Stimulated activated CD4-positive, alpha-beta T cell treated with anti-CD3 and anti-CD28 coated beads, Interleukin-1b, Interleukin-23, amount 100 ng/mL, for 24 hours (primary cell): ENCODE measurements around the gene HLF.

Experiments
- DNase-seq, 4 experiments: peaks; one replicate each; pipeline ENCODE4 v3.0.0-alpha.2; 2020; ENCODE audit warnings: low read depth in 4 of 4, low spot score in 1 of 4

The HLF gene, protein sequence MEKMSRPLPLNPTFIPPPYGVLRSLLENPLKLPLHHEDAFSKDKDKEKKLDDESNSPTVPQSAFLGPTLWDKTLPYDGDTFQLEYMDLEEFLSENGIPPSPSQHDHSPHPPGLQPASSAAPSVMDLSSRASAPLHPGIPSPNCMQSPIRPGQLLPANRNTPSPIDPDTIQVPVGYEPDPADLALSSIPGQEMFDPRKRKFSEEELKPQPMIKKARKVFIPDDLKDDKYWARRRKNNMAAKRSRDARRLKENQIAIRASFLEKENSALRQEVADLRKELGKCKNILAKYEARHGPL

DNA sequence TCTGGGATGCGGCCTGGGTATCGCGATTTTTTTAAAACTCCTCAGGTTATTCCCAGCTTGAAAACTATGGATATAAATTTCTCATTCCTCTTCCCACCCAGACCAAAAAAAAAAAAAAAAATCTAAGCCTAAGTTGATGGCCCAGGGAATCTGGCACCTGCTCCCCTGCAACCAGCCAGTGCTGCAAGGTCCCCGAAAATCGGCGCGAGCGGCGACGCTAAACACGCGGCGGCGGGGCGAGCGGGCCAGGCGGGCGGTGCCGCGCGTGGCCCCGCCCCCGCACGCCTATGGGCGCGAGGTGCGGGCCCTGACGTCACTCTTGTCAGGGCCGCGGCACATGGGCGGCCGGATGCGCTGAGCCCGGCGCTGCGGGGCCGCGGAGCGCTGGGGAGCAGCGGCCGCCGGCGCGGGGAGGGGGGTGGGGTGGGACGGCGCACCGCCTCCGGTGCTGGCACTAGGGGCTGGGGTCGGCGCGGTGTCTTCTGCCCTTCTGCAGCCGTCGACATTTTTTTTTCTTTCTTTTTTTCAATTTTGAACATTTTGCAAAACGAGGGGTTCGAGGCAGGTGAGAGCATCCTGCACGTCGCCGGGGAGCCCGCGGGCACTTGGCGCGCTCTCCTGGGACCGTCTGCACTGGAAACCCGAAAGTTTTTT is at the start of gene HLF:
HLF (plus strand) TSS at position 316 of the 654 bp plus-strand sequence. CDS start 525 bp downstream, outside the sequence.
- DNase-seq: peak; percentile 31 to 62 (median 54)

DNA sequence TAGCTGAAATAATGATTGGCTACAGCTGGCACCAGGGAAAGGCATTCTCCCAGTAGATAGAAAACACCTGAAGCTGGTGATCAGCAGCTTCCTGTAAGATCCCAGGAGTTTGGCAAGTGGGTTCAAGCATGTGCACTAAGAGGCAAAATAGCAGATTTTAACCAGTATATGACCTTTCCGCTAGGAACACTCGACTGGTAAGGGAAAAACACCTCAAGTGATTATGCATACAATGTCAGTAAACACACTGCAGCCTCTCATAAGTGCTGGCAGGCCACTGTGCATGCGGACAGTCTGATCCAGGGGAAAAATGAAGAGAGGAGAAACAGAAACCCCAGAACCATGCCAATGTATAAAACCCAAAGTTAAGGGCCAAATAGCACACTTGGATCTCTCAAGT is 49.0 kb upstream of the HLF start:
- DNase-seq: no peak

DNA sequence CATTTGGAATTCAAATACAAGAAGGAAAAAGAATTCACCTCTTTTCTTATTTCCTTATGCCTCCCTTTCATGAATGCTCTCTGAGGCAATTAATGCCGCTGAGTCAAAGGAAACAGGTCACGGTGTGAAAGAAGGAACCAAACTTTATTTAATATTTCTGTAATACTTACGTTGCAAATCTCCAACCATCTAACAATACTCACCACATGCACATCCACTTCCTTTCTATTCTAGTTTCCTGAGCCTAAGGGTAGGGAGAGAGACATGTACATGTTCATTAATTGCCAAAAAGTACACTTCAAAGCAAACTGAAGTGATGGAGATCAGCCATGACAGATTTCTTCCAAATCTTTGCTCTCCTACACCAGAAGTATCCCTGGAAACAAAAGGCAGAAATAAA is 47.9 kb upstream of the HLF start:
- DNase-seq: no peak

DNA sequence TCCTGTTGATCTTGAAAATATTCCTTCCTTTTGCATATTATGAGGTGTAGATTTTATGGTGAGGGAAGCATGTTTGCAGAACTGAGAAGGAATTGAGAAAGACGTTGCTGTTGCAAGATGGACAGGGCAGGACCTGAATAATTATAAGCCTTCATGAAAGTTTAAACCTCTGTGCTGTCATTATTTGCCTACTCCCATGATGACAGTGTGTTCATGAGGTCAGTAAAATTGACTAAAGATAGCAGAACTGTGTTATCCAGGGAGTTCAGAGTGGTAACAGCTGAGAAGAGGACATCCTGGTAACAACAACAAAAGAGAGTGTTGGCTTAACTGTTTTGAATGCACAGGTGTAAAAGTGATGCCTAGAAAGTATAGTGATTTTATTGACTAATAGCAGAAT is 45.3 kb upstream of the HLF start:
- no peak for DNase-seq

DNA sequence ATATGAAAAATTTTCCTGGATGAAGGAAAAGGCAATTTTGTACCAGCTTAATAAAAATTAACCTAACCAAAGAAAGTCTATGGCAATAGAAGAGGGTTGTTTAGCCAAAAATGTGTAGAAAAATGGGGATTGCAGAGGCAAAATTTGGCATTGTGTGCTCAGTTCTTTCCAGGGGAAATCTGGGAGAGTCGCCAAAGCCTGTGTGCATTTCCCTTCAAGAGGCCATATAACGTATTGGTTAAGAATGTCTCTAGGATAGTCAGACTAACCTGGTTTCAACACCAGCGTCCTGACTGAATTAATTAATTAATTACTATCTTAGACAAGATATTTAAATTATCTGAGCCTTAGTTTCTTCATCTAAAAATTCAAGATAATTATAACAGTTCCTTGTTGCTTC is 44.8 kb upstream of the HLF start:
- DNase-seq: no peak

DNA sequence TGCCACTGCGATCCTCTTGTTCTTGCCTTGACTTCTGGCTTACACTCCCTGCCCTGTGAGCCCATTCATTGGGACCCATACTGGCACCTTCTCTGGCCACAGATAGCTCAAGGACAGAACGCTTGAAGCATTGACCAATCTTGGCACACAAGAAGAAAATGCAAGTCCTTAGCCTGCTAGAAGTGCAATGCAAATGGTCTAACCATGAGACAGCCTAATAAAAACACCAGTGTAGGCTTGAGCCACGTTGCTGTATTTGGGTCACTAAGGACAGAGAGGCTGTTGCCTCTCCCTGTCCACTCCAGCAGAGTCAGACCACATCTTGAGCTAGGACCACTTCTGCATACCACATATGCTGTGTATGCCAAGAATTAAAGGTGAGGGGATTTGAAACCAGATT is 41.2 kb upstream of the HLF start:
- DNase-seq: no peak

DNA sequence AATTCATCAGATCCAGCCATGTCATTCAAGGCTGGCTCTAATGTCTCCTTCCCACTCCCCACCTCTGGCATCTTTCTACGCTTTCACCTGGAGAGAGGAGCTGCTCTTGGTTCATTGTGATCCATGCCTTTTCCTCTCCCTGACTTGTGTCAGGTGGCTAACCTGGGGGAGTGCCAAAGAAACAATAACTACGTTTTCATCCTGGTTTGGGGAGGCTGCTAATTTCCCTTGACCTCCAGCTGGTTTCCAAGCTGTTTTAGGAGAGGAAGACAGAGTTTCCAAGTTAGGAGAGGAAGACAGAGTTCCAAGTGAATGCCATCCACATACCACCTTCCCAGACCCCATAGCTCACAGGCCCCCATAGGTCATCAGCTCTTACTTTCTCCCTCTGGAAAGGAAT is 40.0 kb upstream of the HLF start:
- no peak for DNase-seq

DNA sequence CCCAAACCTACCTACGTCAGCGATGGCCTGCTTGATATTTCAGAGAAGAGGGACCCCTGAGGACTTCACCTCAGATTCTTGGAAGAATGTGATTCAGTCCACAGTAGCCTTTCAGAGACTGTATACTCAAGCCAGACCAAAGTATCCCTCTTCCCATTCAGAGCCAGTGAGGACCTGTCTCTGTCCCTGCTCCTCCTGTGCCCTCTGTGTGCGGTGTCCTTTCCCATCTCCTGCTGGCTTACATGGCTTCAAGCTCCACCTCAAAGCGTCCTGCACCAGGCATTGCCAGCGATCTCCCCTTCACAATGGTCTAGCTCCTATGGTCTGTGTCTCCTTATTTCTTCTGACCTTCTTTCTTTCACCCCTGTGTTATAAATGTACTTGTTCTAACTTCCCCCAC is 39.5 kb upstream of the HLF start:
- DNase-seq: no peak

DNA sequence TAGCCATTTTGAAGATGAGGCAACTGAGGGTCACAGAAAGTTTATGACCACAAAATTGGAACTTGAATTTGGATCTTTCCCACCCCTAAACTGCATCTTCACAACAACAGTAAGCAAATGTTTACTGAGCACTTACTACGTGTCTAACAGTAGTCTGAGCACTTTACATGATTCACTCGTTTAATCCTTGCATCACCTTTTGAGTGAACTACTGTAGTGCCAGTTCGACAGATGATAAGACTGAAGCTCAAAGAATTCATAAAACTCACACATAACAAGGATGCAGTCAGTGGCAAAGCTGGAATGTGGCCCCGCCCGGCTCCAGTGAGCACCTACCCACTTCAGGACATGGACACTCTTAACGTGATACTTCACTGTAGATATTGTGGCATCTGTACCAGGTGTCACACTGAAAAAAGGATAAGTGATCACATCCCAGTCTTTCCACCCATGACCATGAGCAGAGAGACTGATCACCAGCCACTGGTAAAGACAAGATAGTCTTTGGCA is 36.0 kb upstream of the HLF start:
- no peak for DNase-seq

DNA sequence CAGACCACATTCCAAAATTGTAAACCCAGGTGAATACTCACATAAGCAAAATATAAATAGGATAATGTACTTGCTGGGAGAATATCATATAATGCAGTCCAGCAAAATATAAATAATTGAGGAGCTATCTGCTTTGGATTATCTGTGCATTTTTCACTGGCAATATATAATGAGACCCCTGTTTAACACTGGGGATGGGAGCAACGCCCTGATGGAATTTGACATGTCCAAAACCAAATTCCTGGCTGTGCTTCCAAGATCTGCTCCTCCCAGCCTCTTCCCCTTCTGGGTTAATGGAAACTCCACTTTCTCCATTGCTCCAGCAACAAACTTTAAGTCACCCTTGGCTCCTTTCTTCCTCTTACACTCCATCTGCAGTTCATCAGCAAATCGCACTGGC is 35.5 kb upstream of the HLF start:
- no peak for DNase-seq

DNA sequence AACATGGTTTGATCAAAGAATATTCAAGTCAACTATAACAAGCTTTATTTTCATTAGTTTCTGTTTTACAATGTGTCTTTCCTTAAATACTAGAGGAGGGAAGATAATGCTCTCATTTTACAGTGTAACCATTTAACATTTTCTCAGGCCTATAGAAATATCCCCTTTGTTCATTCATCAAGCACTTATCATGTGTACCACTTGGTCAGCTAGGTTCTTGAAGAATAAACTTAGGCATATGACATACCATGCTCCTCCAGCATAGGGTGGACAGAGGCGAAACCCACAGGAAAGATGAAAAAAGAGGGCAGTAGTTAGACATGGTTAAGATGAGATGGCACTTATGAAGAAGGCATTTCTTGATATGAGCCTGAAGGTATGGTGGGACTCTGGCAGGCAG is 34.0 kb upstream of the HLF start:
- no peak for DNase-seq

DNA sequence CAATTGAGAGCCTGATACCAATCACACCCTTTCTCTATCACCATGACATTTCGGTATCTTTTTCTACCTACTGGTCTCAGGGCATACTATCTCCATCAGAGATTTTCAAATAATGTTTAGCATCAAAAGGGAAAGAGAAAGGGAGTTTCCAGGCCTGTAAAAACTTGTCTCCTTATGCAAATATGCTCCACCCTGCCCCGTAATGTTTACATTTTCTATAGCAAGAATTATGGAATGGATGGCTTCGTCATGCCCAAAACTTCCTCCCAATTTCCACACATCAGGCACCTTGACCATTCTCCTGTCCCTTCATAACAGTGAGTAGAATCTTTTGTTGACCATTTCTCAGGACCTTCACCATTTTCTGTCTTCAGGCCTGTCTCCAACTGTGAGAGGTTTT is 30.9 kb upstream of the HLF start:
- DNase-seq: no peak

DNA sequence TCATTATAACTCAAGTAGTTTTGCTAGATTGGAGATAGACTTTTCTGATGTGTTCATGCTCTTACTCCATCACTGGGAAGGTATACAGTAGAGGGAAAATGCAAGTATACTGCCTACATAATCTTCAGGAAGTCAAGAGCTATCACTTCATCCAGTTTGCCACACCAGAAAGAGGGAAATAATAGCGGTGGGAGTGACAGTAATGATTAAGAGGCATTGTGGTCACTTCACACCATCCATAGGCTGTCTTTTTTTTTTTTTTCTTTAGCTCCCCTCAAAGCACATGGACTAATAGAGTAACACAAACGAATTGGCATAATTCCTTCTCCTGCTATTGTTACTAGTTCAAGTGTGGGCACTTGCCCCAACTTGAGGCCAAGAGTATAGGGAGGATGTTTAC is 28.4 kb upstream of the HLF start:
- DNase-seq: no peak

DNA sequence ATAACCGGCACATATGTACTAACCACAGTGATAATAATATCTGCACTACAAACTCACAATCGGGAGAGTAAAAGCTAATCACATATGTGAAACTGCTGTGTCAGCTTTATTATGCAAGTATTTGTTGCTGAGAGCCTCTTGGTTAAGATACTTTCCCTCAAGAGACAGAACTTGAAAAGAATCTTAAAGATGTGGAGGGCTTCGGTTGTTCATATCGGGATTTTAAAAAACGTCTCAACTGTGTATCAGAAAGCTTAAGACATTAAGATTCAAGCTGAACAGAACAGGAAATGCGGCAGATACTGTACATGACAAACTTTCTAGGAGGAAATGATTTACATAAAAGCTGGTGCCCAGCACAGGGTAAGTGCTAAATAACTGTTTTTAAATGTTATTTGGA is 27.5 kb upstream of the HLF start:
- no peak for DNase-seq

DNA sequence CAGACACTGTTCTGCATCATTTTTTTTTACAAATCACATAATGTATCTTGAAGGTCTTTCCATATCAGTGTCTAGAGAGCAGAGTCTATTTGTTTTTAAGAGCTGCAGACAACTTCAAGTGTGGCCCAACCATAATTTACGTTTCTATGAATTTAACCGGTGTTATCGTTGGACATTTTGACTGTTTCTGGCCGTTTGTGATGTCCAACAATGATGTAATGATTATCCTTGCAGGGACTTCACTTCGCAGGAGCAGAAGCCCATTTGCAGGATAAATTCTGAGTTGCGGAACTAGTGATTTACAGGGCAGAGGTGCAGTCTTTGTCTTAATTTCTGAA is 26.9 kb upstream of the HLF start:
- no peak for DNase-seq

DNA sequence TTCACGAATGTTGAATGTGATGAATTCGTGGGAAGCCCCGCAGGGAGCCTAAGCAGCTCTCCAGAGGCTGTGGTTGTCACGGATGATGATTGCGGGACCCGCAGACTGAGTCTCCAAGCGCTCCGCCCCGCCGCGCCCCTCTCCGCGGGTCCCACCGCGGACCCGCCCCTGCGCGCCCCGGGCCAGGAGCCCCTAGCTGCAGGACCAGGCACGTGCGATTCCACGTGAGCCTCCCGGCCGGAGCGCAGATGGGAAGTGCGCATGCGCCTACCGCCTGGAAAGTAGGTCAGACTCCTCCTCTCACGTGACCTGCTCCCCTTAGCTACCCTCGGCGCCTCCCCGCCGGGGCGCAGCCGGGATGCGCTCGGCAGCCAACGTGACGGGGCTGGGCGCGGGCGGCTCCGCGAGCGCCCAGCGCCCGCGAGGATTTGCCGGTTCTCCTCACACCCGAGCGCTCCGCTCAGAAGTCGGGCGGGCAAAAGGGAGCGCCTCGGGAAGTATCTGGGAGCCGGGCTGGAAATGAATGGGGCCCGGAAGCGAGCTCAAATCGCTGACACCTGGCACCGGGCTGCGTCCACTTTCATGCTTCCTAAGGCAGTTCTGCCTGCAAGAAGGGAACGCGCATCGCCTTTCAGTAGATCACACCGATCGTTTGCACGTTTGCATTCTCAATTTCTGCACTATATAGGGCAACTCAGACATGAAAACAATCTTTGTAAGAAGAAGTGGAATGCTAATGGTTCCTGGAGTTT is 26.4 kb upstream of the HLF start:
- DNase-seq: peak; percentile 77 to 84 (median 79)

DNA sequence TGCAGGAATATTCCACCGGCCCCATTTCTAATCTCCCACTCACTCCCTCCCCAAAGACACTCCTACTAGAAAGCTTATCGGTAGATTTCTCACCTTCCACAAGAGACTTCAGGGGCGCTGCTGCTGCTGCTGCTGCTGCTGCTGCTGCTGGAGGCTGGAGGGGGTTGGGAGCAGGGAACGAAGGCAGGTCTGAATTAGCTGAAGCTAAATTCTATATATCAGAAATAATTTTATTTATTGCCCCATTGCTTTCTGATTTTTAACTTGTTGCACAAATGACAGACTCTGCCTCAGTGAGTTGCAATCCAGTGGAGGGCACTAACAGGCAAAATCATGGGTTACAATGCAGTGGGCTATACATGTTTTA is 25.8 kb upstream of the HLF start:
- no peak for DNase-seq

DNA sequence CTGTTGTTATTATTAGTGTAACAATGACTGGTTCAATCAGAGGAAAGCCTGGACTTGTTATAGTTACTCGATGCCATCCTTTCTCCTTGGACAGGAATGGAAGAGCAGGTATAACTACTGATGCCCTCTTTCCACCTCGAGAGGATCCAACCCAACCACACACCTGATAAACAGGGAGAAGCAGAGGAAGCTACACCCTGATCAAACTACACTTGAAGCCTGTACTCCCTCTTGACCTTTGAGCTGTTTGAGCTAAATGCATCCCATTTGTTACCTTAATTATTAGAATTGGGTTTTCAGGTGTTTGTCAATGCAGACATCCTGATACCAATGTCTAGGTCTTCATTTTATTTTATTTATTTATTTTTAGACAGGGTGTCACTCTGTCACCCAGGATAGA is 23.7 kb upstream of the HLF start:
- DNase-seq: no peak

DNA sequence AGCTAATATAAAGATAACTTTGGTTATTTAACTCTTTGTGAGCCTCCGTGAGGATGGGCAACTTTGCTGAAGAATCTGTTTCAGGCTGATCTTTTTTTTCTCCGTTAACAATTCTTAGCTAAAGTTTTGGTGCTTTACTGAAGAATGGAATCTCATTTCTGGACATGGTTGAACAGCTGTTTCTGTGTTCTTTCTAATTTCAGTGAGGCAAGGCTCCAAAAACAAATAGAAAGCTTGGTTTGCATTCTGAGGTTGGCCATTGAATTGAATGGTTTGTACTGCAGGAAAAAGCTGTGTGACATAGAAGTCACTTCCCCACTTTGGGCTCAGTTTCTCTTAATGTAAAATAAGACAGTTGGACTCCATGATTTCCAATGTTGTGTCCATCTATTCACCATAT is 22.3 kb upstream of the HLF start:
- DNase-seq: no peak

DNA sequence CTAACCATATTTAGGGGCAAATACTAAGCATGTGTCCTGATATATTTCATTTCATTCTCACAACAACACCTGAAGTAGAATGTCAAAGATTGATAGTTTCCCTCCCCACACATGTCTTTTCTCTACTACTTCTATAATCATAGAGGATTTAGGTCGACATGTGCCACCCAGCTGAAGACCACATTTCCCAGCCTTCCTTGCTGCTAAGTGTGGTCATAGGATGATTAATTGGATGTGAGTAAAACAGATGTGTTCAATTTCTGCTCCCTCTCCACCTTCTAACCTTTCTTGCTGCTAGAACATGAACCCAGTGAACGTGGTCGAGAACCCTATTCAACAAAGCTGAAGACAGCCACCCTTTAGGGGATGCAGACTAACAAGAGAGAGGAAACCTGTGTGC is 18.8 kb upstream of the HLF start:
- DNase-seq: no peak

DNA sequence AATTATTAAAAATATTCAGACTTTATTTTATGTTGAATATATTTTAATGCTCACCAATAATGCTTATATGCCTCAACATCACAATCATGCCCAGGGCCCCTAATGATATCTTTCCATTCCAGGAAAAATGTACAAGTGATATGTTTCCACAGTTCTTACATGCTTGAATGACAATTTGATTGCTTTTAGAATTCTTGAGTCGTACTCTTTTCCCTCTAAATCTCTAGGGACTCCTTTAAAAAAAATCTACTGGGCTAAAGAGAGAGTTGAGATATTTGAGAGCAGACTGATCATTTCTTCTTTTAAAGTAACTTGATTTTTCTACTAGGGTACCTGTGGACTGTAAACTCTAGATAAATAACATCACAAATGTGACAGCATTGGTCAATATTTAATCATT is 18.2 kb upstream of the HLF start:
- no peak for DNase-seq

DNA sequence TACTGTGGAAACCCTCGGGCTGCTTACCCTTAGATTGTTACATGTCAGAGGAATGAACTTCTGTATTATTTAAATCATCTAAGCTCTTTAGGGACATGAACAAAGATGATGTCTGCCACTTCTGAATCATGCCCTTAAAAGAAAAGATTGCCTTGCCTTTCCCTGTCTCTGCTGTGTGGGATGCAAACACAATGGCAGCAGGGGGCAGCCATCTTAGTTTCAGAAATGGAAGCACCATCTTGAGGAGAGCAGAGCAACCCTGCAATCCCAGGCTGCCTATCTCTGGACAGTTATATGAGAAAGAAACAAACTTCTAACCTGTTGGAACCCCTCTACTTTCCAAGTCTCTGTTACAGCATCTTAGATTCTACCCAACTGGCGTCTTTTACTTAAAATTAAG is 16.7 kb upstream of the HLF start:
- no peak for DNase-seq
